ENCODE results near the gene ATXN1. TPM values are rescaled to one million over a fixed set of nuclear protein-coding genes. Genes with fewer than 3 reads are reported as not detected.

Gene ATXN1
- total RNA-seq, 4 donors from 2014 or later = 24.9 to 48.0 (median 36.8) TPM

GRCh38 chr6:16677458-16677857, 83.8 kb downstream of the ATXN1 start:
- peaks cover 0 to 41% (median 16%) of the 10 kb centered on the region in 4 donors for H3K4me1 ChIP-seq
- H3K27ac ChIP-seq = peak overlapping the region in 2 of 4 donors; percentile 57 to 63

GRCh38 chr6:16676978-16677377, 84.3 kb downstream of the ATXN1 start:
- 39 to 41% methylated on average over 6 of the region's 6 CpGs for WGBS, 2 donors
- Histone ChIP-seq H3K36me3 (no peaks in the 10 kb centered on the region), H3K9me3 (no peaks in the 10 kb centered on the region), H3K27me3 (no peaks in the 10 kb centered on the region), H3K4me3 (peak overlapping the region in 1 of 4 donors; percentile 26), H3K4me1 (peaks cover 0 to 41% (median 16%) of the 10 kb centered on the region in 4 donors), H3K27ac (peak overlapping the region in 2 of 4 donors; percentile 57 to 63)
- TF ChIP-seq, protein P1, sequence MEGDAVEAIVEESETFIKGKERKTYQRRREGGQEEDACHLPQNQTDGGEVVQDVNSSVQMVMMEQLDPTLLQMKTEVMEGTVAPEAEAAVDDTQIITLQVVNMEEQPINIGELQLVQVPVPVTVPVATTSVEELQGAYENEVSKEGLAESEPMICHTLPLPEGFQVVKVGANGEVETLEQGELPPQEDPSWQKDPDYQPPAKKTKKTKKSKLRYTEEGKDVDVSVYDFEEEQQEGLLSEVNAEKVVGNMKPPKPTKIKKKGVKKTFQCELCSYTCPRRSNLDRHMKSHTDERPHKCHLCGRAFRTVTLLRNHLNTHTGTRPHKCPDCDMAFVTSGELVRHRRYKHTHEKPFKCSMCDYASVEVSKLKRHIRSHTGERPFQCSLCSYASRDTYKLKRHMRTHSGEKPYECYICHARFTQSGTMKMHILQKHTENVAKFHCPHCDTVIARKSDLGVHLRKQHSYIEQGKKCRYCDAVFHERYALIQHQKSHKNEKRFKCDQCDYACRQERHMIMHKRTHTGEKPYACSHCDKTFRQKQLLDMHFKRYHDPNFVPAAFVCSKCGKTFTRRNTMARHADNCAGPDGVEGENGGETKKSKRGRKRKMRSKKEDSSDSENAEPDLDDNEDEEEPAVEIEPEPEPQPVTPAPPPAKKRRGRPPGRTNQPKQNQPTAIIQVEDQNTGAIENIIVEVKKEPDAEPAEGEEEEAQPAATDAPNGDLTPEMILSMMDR (IDR thresholded peaks at IDR 0.05) = no peak
- TF ChIP-seq POLR2A (IDR thresholded peaks at IDR 0.05) = no peak
- no peak for TF ChIP-seq EP300 (IDR thresholded peaks at IDR 0.05)
- DNase-seq (ENCODE audit: low spot score in 2 of 2) = no peak

More at GRCh38 chr6:16677458-16677857, 83.8 kb downstream of the ATXN1 start:
- no peaks in the 10 kb centered on the region for H3K36me3 ChIP-seq
- no peaks in the 10 kb centered on the region for H3K9me3 ChIP-seq
- H3K4me3 ChIP-seq = no peak overlapping the region
- TF ChIP-seq EP300 (IDR thresholded peaks at IDR 0.05) (no peak), POLR2A (IDR thresholded peaks at IDR 0.05) (no peak)
- TF ChIP-seq, protein P1 (IDR thresholded peaks at IDR 0.05) = no peak
- WGBS, 2 donors = 69 to 71% methylated on average over 2 of the region's 2 CpGs
- no peak for DNase-seq (ENCODE audit: low spot score in 2 of 2)
- H3K27me3 ChIP-seq = no peaks in the 10 kb centered on the region

DNA sequence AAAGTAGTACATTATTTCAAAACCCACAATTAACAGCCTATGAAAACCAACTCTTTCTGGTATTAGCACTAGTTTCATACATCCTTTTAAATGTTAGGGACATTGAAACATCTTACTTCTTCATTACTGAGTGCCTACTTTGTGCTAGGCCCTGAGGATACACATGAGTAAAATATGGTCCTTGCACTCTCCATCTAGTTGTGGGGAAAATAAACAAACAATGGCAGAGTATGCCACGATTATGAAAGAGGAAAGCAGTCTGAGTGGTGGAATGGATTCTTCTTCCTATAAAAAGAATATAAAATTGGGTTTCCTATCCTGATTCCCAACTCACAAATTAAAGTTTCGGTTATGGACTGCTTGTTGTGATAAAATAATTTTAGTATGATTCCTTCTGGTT, 84.9 kb downstream of the ATXN1 start:
- 48 to 54% methylated on average over 2 of the region's 2 CpGs for WGBS, 2 donors
- H3K27me3 ChIP-seq = no peaks in the 10 kb centered on the region
- TF ChIP-seq POLR2A (IDR thresholded peaks at IDR 0.05) (no peak), EP300 (IDR thresholded peaks at IDR 0.05) (no peak)
- H3K4me1 ChIP-seq = peaks cover 0 to 41% (median 16%) of the 10 kb centered on the region in 4 donors
- H3K4me3 ChIP-seq = no peak overlapping the region
- H3K36me3 ChIP-seq = no peaks in the 10 kb centered on the region
- peak overlapping the region in 2 of 4 donors; percentile 57 to 63 for H3K27ac ChIP-seq
- no peak for DNase-seq (ENCODE audit: low spot score in 2 of 2)
- H3K9me3 ChIP-seq = no peaks in the 10 kb centered on the region

GRCh38 chr6:16674801-16675392, 86.4 kb downstream of the ATXN1 start:
- 59 to 64% methylated on average over 4 of the region's 4 CpGs for WGBS, 2 donors
- Histone ChIP-seq H3K4me3 (no peak overlapping the region), H3K27ac (peak overlapping the region in 3 of 4 donors; percentile 15 to 51 (median 34)), H3K4me1 (peaks cover 0 to 48% (median 22%) of the 10 kb centered on the region in 4 donors), H3K27me3 (no peaks in the 10 kb centered on the region), H3K9me3 (no peaks in the 10 kb centered on the region), H3K36me3 (no peaks in the 10 kb centered on the region)
- no peak for TF ChIP-seq POLR2A (IDR thresholded peaks at IDR 0.05)
- TF ChIP-seq EP300 (IDR thresholded peaks at IDR 0.05) = no peak
- TF ChIP-seq, protein P1 (IDR thresholded peaks at IDR 0.05) = no peak
- no peak for DNase-seq (ENCODE audit: low spot score in 2 of 2)

DNA sequence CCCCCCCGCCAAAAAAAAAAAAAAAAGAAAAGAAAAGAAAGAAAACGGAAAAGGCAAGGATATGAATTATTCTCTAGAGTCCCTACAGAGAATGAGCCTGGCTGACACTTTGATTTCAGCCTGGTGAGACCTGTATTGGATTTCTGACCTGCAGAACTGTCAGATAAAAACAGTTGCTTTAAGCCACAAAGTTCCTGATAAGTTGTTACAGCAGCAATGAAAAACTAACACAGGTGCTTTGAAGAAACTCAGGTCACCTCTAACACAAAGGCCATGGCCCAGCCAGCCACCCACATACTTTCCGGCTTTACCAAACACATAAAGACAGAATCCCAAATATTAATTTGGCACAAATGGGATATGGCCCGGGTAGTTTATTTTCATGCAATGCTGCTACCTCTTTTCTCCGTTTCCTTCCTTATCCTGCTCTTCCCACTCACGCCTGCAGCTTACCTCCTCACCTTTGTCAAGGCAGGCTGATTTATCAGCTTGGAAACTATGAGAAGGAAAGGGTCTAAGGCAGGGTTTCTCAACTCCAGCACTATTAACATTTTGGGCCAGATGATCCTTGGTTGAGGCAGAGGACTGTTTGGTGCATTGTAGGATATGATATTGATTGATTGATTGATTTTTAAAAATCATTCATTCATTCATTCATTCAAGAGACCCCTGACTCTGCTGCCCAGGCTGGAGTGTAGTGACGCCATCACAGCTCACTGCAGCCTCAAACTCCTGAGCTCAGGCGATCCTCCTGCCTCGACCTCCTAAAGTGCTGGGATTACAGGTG, 88.1 kb downstream of the ATXN1 start:
- H3K27ac ChIP-seq = no peak overlapping the region
- H3K9me3 ChIP-seq = no peaks in the 10 kb centered on the region
- no peak overlapping the region for H3K4me3 ChIP-seq
- DNase-seq (ENCODE audit: low spot score in 2 of 2) = no peak
- H3K27me3 ChIP-seq = no peaks in the 10 kb centered on the region
- no peaks in the 10 kb centered on the region for H3K36me3 ChIP-seq
- H3K4me1 ChIP-seq = peaks cover 0 to 55% (median 23%) of the 10 kb centered on the region in 4 donors
- TF ChIP-seq POLR2A (IDR thresholded peaks at IDR 0.05) (no peak), EP300 (IDR thresholded peaks at IDR 0.05) (no peak)
- TF ChIP-seq, protein P1 (IDR thresholded peaks at IDR 0.05) = no peak
- WGBS, 2 donors = 85 to 86% methylated on average over 9 of the region's 9 CpGs
